ENCODE measurements around the gene CDH23.

The CDH23 gene

DNA sequence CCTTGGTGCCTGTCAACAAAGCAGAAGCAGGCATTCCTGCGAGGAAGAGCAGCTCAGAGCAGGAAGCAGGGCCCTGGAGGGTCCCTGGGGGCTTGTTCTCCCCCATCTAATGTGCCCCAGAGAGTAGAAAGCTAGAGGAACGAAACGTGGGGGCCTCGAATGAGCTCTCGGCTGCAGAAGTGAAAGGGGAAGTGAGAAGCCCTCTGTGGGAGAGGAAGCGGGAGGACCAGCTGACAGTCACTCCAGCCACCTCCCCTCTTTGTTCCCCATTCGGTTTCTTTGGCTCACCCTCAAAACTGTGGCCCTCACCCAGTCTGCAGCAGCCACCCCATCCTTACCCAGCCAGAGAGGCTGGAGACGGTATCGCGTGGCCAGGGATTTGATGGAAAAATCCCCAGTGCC is 297.8 kb downstream of the CDH23 start:
- H3K4me3 ChIP-seq (ENCODE audit: low read depth, low read length): no peak overlapping the region
- TF ChIP-seq CTCF (IDR thresholded peaks at IDR 0.05; ENCODE audit: borderline replicate concordance, insufficient read depth, low read depth, low read length): no peak

DNA sequence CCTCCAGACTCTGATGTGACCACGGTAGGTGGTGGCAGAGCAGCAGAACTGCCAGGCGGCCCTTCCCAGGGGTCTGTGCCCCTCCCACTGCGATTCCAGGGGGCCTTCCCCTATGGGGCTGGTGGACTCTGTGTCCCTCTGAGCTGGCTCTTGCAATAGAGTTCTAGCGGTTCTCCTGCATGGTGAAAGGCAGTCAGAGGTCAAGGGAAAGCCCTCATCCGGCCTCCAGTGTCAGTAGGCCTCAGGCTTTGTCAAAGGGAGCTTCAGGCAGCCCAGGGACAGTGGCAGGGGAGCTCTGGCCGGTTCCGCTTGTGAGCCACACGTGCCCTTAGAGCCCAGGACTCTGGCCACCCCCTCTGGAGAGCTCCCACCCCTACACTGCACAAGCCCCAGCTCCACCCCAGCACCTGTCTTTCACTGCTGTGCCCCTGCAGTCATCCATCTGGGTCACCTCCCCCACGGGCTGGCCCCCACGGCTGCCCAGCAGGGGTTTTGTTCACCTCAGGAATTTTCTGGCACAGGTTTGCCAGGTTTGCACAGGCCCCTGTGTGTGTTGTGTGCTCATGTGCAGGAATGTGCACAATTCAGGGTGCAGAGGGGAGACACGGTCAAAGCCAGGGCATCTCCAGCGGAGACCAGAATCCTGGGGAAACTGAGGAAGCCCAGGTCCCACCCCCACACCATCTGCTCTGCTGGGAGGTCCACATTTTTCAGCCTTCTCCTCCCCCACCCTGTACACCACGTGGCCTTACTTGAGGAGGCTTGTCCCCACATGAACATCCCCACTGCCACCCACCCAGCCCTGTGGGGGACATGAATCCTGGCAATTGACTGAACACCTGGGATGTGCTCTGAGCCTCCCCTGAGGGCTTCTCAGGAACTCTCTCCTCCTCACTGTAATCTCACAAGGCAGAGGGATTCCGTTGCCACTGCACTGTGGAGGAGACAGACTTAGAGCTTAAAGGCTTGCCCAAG is 299.1 kb downstream of the CDH23 start:
- H3K4me3 ChIP-seq (ENCODE audit: low read depth, low read length): no peak overlapping the region
- no peak for TF ChIP-seq CTCF (IDR thresholded peaks at IDR 0.05; ENCODE audit: borderline replicate concordance, insufficient read depth, low read depth, low read length)

- TF ChIP-seq CTCF (IDR thresholded peaks at IDR 0.05; ENCODE audit: borderline replicate concordance, insufficient read depth, low read depth, low read length): peak; percentile 97
- H3K4me3 ChIP-seq (ENCODE audit: low read depth, low read length): no peak overlapping the region
Measured at GRCh38 chr10:71696628-71697326, 300.1 kb downstream of the CDH23 start.

DNA sequence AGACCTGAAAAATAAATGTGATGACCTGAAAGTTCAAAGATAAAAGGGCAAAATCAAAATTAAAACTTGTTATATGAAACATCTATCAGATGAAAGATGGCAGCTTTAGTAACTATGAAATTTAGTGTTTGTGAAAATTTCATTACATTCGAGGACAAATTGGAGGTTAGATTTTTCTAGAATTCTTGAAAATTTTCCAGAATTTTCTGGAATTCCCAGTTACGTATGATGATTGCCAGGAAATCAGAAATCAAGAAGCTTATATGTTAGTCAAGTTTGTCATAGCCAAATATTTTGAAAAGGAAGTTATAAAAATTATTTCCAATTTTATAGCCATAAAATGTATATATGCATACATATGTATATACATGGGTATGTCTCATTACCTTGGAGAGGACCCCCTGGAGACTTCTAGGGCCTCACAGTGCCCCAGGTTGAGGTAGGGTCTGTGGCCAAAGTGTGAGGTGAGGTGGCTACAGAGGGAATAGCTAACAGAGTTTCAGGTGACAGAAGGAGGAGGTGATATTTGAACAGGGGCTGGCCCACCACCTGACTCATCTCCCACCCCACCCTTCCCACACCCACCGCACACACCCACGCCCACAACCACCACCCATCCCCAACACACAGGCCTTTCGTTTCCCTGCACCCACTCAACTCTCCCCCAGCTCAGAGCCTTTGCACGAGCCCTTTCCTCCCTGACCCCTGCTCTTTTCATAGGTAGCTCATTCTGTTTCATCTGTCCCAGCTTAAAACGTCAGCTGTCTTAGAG is 301.4 kb downstream of the CDH23 start:
- TF ChIP-seq CTCF (IDR thresholded peaks at IDR 0.05; ENCODE audit: borderline replicate concordance, insufficient read depth, low read depth, low read length): no peak
- H3K4me3 ChIP-seq (ENCODE audit: low read depth, low read length): no peak overlapping the region

DNA sequence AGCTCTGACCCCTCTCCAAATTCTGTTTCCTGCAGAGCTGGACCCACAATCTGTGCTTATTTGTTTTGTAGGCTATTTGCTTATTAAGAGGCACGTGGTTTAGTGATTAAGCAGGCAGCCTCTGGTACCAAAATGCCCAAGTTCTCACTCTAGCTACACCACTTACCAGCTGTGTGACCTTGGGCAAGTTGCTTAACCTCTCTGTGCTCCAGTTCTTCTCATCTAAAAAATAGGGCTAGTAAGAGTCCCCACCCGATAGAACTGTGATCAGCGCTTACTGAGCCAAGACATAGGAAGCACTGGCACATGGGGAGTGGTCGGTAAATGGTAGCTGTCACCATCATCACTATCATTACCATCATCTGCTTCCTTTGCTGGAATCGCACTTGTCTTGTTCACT is 302.0 kb downstream of the CDH23 start:
- no peak overlapping the region for H3K4me3 ChIP-seq (ENCODE audit: low read depth, low read length)
- TF ChIP-seq CTCF (IDR thresholded peaks at IDR 0.05; ENCODE audit: borderline replicate concordance, insufficient read depth, low read depth, low read length): no peak

DNA sequence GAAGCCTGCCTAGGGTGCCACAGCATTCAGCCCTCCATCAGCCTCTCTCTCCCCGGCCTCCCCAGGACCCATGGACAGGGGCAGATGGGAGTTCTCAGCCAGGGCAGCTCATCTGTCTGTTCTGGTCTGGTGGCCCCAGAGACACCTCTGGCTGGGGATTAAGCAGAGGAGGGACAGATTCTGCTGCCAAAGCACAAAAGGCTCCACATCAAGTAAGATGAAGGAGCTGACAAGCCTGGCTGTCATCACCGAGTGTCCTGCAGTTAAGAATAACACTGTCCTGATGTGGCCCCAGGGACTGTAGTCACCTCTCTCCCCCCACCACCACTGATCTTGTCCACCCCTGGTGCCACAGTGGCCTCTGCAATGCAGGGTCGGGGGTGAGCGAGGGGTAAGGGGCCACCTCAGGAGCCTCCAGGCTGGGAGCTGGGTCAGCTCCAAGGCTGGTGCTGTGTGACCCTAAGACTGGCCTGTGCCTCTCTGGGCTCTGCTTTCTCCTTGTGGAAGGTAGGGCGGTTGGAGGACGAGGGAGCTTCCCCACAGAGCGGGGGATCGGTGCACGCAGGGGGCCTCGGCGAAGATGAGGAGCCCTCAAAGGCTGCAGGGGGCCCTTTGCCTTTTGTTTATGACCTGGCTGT is 304.1 kb downstream of the CDH23 start:
- no peak overlapping the region for H3K4me3 ChIP-seq (ENCODE audit: low read depth, low read length)
- no peak for TF ChIP-seq CTCF (IDR thresholded peaks at IDR 0.05; ENCODE audit: borderline replicate concordance, insufficient read depth, low read depth, low read length)

Data from GM12875 (cell line).